ENCODE data around the gene TAF8. TPM values are rescaled to one million over a fixed set of nuclear protein-coding genes. Genes with fewer than 3 reads are reported as not detected.

Gene TAF8
- total RNA-seq, 2 donors from 2014 or later: 62.6 to 70.4 TPM

DNA sequence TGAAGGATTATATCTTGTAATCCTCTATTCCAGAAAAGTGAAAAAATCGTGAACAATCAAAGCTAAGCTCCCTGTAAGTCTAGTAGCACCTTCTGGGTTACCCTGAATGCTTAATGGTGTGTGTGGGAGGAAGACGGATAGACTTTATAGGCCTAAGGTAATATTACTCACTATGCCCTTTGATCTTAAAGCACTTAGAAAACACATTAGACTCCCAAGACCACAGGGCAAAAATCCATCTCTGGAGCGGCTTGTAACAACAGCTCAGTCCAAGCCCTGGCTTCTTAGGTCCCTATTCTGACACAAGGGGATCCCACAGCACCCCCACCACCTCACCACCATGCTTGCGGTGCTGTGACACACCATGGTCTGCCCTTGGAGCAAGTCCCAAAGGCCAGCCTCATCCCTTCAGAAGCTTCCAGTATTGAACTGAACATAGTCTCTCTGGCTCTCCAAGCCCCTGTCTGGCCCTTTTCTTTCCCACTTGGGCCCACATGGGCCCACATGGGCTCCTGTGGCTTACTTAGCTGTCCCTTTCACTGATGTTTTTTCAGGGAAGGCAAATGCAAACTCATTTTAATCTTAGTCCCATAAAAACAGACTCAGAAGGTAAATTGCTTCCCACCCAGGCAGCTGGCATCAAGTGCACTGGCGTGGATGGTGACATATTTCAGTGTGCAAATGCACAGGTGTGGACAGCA is 63.8 kb downstream of the TAF8 start:
- DNase-seq: no peak
- Mint-ChIP-seq H3K9me3 (no peaks in the 10 kb centered on the region), H3K4me1 (ENCODE audit: low read depth) (no peaks in the 10 kb centered on the region), H3K4me3 (no peak overlapping the region), H3K36me3 (ENCODE audit: insufficient read depth in 2 of 2) (no peaks in the 10 kb centered on the region), H3K27ac (no peak overlapping the region), H3K27me3 (ENCODE audit: low read depth) (peaks cover 23% of the 10 kb centered on the region)
- no peak for ATAC-seq (replicated peaks in 1 of 2)

DNA sequence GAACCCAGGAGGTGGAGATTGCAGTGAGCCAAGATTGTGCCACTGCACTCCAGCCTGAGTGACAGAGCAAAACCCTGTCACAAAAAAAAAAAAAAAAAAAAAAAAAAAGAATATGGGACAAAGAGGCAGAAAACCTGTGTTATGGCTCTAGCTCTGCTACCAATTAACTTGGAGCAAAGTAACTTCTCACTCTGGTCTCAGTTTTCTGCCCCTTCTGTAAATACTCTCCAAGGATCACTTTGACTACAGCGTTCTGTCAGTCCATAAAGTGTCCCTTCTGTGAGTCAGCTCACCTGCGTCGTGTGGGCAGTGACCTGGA is 67.5 kb downstream of the TAF8 start:
- Mint-ChIP-seq H3K4me1 (ENCODE audit: low read depth) (no peaks in the 10 kb centered on the region), H3K36me3 (ENCODE audit: insufficient read depth in 2 of 2) (no peaks in the 10 kb centered on the region), H3K9me3 (no peaks in the 10 kb centered on the region), H3K27ac (no peak overlapping the region), H3K27me3 (ENCODE audit: low read depth) (peaks cover 10% of the 10 kb centered on the region), H3K4me3 (no peak overlapping the region)
- ATAC-seq (replicated peaks in 1 of 2) (no peak), DNase-seq (no peak)

DNA sequence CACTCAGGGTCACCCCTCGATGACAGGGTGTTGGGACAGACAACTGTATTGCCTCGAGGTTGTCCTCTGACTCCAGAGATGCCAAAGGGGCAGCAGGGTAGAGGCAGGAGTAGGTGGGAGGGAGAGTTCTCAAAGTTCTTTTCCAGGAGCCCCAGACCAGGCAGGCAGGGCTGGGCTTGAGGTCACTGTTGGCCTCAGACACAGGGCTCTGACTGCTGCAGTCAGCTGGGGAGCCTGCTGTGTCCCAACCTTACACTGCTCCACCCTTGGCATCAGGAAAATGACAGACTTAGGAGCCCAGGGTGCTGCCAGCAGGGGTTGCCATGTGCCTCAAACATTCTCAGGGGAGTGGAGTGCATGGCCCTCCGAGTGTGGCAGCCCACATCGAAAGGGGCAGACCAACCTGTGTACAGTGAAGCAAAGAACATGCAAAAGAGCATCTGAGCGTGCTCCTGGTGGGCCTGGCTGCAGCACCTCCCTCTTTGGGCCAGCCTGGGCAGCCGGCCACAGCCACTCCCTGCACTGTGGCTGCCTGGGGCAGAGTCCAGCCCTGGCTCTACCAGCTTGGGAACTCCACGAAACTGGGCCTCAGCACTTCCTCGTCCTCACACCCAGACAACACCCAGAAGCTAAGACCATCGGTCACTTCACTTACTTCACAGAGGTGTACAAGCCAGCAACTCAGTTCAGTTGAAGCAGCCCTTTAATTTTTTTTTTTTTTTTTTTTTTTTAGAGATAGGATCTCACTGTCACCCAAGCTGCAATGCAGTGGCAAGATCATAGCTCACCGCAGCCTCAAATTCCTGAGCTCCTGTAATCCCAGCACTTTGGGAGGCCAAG is 68.1 kb downstream of the TAF8 start:
- no peaks in the 10 kb centered on the region for H3K36me3 Mint-ChIP-seq (ENCODE audit: insufficient read depth in 2 of 2)
- no peak overlapping the region for H3K27ac Mint-ChIP-seq
- no peak for ATAC-seq (replicated peaks in 1 of 2)
- H3K9me3 Mint-ChIP-seq: no peaks in the 10 kb centered on the region
- H3K4me1 Mint-ChIP-seq (ENCODE audit: low read depth): no peaks in the 10 kb centered on the region
- H3K4me3 Mint-ChIP-seq: no peak overlapping the region
- no peak for DNase-seq
- peaks cover 10% of the 10 kb centered on the region for H3K27me3 Mint-ChIP-seq (ENCODE audit: low read depth)

DNA sequence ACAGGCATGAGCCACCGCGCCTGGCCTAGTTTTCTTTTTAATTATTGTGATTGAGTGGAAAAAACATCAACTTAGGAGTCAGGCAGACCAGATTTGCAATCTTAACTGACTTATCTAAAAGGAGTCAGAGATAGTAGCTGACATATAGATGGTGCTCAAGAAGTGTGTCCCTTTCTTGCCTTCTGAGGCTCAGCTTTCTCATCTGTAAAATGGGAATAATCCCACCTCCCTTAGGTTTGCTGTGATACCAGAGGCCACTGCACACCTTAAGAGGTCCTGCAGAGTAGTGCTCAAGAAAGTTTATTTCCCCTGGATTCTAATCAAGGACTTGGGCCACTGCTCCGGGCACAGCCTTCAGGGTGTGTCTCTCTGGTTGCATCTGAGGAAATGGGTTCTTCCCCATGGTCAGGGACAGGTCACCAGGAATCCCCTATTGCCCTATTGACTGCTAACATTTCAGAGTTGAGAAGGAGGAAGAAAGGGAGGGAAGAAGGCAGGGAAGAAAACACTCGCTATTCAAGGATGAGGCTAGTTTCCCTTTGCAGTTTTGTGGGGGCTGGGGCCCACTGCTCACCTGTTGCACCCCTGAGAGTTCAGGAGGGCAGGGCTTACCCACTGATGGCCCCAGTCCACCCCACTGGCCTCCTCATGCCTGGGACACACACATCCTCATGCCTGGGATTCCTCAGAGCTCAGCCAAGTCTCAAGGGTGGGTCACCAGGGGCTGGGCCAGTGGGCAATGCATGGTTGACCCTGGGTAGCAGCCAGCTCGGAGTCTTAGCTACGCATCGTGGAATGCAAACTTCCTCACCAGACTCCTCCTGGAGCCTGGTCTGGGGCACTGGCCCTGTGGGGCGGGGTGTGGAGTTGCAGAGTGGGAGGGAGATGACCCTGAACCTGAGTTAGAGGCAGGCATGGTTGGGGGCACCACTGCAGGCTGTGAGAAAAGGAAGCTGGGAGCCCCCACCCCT is 70.9 kb downstream of the TAF8 start:
- no peak for ATAC-seq (replicated peaks in 1 of 2)
- no peaks in the 10 kb centered on the region for H3K4me1 Mint-ChIP-seq (ENCODE audit: low read depth)
- H3K36me3 Mint-ChIP-seq (ENCODE audit: insufficient read depth in 2 of 2): no peaks in the 10 kb centered on the region
- H3K4me3 Mint-ChIP-seq: no peak overlapping the region
- H3K27me3 Mint-ChIP-seq (ENCODE audit: low read depth): peaks cover 10% of the 10 kb centered on the region
- H3K9me3 Mint-ChIP-seq: no peaks in the 10 kb centered on the region
- no peak for DNase-seq
- H3K27ac Mint-ChIP-seq: no peak overlapping the region

DNA sequence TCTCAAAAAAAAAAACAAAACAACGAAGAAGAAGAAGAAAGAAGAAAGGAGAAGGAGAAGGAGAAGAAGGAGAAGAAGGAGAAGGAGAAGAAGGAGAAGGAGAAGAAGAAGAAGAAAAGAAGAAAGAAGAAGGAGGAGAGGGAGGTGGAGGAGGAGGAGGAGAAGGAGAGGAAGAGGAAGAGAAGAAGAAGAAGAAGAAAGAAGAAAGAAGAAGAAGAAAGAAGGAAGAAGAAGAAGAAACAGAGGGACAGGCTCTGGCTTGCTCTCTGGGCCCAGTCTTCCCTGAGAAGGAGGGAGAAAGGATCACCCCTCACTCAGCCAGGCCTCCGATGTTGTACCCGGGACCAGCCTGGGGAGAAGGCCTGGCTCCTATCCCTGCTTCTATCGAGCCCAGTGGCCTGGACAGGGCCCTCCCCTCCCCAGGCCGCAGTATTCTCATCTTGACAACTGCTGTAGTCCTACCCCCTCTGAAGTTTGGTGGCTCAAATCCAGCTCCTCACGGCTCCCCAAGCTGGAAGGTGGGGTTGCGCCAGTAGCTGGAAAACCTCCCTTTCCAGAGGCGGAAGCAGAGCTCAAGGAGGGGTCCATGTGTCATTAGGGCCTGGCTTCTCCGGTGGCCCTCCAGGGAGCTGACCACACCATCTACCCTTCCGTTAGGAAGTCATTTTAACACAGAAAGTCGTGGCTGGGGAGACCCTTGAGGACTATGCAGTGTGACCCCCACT is 73.2 kb downstream of the TAF8 start:
- no peak overlapping the region for H3K27ac Mint-ChIP-seq
- ATAC-seq (replicated peaks in 1 of 2) (no peak), DNase-seq (no peak)
- no peaks in the 10 kb centered on the region for H3K36me3 Mint-ChIP-seq (ENCODE audit: insufficient read depth in 2 of 2)
- no peaks in the 10 kb centered on the region for H3K4me1 Mint-ChIP-seq (ENCODE audit: low read depth)
- H3K9me3 Mint-ChIP-seq: no peaks in the 10 kb centered on the region
- H3K27me3 Mint-ChIP-seq (ENCODE audit: low read depth): no peaks in the 10 kb centered on the region
- no peak overlapping the region for H3K4me3 Mint-ChIP-seq

DNA sequence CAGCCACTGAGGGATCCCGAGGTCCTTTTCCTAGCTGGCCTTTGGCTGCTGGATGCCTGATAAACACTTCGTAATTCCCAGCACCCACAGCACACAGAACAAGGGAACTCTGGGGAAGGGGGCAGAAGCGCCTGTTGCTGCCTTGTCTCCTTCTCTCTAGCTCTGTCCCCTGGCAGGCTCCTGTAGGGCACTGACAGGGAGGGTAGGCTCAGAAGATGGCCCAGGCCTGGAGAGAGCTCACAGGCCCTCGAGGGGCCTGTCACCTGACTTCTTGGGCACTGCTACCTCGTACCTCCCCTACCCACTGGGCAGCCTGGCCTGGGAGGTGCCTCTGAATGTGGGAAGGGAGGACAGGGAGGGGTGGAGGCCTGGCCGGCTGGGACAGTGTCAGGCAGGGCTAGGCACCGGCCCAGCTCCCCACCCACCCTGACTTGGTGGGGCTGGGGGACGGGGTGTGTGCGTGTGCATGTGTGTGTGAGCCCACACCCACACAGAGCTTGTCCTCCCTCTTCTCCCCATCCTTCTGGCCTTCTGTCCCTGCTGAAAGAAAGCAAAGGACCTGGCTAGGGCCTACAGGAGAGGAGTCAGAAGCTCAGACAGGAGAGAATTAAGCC is 74.0 kb downstream of the TAF8 start:
- Mint-ChIP-seq H3K27ac (no peak overlapping the region), H3K4me1 (ENCODE audit: low read depth) (no peaks in the 10 kb centered on the region), H3K4me3 (no peak overlapping the region), H3K27me3 (ENCODE audit: low read depth) (no peaks in the 10 kb centered on the region), H3K36me3 (ENCODE audit: insufficient read depth in 2 of 2) (no peaks in the 10 kb centered on the region), H3K9me3 (no peaks in the 10 kb centered on the region)
- no peak for ATAC-seq (replicated peaks in 1 of 2)
- no peak for DNase-seq

DNA sequence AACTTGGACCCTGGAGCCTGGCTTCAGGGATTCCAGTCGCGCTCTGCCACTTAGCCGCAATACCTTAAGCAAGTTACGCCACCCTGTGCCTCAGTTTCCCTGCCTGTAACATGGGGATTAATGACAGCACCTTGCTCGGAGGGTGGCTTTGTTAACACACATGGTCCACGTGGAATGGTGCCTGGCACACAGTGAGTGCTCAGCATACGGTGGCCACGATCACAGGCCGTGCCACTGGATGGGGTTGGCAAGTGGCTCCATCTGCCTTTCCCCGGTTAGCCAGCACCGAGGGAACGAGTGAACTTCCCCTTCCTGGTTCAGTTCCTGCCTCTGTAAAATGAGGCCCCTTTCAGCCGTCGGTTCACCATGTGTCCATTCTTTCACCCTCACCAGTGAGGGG is 74.9 kb downstream of the TAF8 start:
- Mint-ChIP-seq H3K9me3 (no peaks in the 10 kb centered on the region), H3K27ac (no peak overlapping the region), H3K4me3 (no peak overlapping the region), H3K4me1 (ENCODE audit: low read depth) (no peaks in the 10 kb centered on the region), H3K27me3 (ENCODE audit: low read depth) (no peaks in the 10 kb centered on the region), H3K36me3 (ENCODE audit: insufficient read depth in 2 of 2) (no peaks in the 10 kb centered on the region)
- ATAC-seq (replicated peaks in 1 of 2) (no peak), DNase-seq (no peak)

DNA sequence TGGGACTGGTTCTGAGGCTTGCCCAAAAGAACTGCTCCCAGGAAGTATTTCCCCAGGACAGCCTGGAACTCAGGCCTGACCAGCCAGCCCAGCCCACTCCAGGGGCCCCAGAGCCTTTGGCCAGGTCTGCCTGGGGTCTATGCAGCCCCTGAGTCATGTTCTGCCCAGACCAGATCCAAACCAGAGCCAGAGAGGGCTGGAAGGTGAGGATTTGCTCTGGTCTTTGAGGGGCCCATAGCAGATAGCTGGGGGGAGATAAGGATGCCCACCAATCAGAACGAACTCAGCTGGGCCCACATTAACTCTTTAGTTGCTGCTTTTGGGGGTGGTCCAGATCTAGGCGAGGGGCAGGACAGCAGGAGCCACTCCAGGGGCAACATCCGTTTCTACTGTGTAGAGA is 75.3 kb downstream of the TAF8 start:
- Mint-ChIP-seq H3K4me1 (ENCODE audit: low read depth) (no peaks in the 10 kb centered on the region), H3K36me3 (ENCODE audit: insufficient read depth in 2 of 2) (no peaks in the 10 kb centered on the region), H3K27me3 (ENCODE audit: low read depth) (no peaks in the 10 kb centered on the region), H3K27ac (no peak overlapping the region), H3K9me3 (no peaks in the 10 kb centered on the region), H3K4me3 (no peak overlapping the region)
- DNase-seq (no peak), ATAC-seq (replicated peaks in 1 of 2) (no peak)

DNA sequence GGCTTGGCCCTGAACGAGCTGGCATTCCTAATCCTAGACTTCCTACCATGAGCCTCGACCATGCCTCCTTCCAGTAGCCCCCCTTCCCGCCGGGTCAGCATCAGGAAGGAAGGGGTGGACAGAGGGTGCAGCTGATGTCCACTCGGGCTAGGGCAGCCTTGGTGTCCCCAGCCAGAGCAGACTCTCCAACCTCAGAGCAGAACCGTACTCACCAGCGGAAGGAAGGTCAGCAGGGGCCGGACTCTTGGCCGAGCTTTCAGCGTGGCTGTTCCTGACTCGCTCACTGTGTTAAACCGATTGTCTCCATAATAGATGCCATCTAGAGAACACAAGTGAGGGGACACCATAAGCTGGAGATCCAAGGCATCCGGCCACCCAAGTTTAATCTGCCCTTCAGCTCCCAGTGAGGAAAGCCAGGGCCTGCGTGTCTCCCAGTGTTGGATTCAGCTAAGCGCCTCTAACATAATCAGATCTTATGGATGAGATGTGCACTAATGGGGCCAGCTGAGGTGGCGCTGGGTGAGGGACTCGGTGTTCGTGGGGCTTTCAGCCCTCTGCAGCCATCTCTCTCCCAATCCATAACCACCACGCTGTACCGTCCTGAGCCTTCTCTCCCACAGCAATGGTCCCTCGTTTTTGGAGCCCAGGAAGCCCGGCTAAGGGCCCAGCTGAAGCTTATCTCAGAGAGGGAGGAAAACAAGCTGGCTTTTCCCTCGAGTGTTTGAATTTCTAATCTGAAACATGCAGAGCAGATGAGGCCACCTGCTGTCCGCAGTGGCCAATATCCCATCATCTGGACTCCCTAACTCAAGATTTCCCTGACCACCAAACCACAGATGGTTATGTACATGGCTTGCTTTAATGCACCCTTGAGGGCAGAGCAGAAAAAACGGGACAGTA is 78.4 kb downstream of the TAF8 start:
- no peaks in the 10 kb centered on the region for H3K36me3 Mint-ChIP-seq (ENCODE audit: insufficient read depth in 2 of 2)

DNA sequence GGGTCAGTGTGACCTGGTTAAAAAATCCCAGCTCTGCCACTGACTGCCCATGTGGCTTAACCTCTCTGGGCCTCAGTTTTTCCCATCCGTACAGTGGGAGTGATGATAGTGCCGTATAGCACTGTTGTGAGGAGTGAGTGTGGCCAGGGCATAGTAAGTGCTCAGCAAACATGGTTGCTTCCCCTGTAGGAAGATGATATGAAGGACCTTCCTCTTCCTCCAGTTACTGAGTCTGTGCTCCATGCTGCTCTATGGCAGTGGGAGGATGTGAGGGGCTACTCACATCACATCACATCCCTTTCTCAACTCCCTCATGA is 79.0 kb downstream of the TAF8 start:
- no peak for ATAC-seq (replicated peaks in 1 of 2)
- Mint-ChIP-seq H3K27me3 (ENCODE audit: low read depth) (no peaks in the 10 kb centered on the region), H3K27ac (no peak overlapping the region), H3K9me3 (no peaks in the 10 kb centered on the region), H3K4me1 (ENCODE audit: low read depth) (no peaks in the 10 kb centered on the region), H3K4me3 (no peak overlapping the region), H3K36me3 (ENCODE audit: insufficient read depth in 2 of 2) (no peaks in the 10 kb centered on the region)
- DNase-seq: no peak

More for the DNA sequence above, 78.4 kb downstream of the TAF8 start:
- Mint-ChIP-seq H3K27ac (no peak overlapping the region), H3K4me1 (ENCODE audit: low read depth) (no peaks in the 10 kb centered on the region), H3K4me3 (no peak overlapping the region), H3K27me3 (ENCODE audit: low read depth) (no peaks in the 10 kb centered on the region), H3K9me3 (no peaks in the 10 kb centered on the region)
- DNase-seq (no peak), ATAC-seq (replicated peaks in 1 of 2) (no peak)

DNA sequence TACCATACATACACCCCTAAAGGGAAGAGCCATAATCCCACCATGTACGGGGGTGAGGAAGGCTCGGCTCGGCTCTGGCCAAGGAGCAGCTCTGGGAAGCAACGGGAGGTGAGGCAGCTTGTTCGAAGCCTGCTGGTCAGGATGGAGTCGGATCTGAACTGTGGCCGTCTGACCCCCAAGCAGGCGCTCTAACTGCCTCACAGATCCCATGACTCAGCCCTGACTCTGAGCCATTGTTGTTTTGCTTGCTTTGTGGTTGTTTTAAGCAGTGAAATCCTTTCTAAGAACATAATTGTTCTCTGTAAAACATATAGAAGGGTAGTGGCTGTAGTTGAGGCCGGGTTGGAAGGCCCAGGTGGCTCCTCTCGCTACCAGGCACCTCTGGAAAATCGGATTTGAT is 81.2 kb downstream of the TAF8 start:
- Mint-ChIP-seq H3K9me3 (no peaks in the 10 kb centered on the region), H3K27me3 (ENCODE audit: low read depth) (no peaks in the 10 kb centered on the region), H3K27ac (no peak overlapping the region), H3K4me3 (no peak overlapping the region), H3K4me1 (ENCODE audit: low read depth) (peaks cover 3% of the 10 kb centered on the region), H3K36me3 (ENCODE audit: insufficient read depth in 2 of 2) (no peaks in the 10 kb centered on the region)
- no peak for DNase-seq
- no peak for ATAC-seq (replicated peaks in 1 of 2)

DNA sequence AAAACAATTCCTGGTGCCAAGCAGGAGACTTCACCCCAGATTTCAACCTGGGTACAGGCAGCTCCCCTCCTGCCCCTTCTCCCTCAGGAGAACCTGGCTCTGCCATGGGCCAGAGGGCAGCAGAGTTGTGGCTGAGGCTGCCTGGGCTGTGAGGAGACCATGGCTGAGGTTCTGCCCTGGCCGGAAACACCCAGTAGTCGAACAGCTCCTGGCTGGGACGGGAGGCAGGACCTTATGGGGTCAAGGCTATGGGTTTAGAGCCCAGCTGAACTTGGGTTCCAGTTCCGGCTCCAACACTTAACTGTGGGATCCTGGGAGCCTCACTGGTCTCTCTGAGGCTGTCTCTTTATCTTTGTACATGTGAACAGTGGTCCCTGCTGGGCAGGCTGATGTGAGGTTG is 83.6 kb downstream of the TAF8 start:
- no peaks in the 10 kb centered on the region for H3K36me3 Mint-ChIP-seq (ENCODE audit: insufficient read depth in 2 of 2)
- no peak for DNase-seq
- H3K9me3 Mint-ChIP-seq: no peaks in the 10 kb centered on the region

More for the DNA sequence above, 83.6 kb downstream of the TAF8 start:
- Mint-ChIP-seq H3K4me1 (ENCODE audit: low read depth) (peaks cover 12% of the 10 kb centered on the region), H3K4me3 (no peak overlapping the region), H3K27ac (no peak overlapping the region), H3K27me3 (ENCODE audit: low read depth) (no peaks in the 10 kb centered on the region)
- ATAC-seq (replicated peaks in 1 of 2): no peak

Measured in activated T-cell treated with anti-CD3 and anti-CD28 coated beads, Interleukin-2, amount 50 U/mL, for 72 hours (primary cell).